Osteocyte (in vitro differentiated cells): ENCODE measurements around the gene TACO1. TPM values are rescaled to one million over a fixed set of nuclear protein-coding genes. Genes with fewer than 3 reads are reported as not detected.
A peak's percentile ranks its signal among the peaks of the same experiment; 100 is the strongest.

Experiments used
- DNase-seq: peaks from one replicate; pipeline ENCODE4 v3.0.0; 2021; ENCODE audit warnings: mixed read lengths; ENCODE audit not compliant: unreplicated experiment; ENCODE audit errors: extremely low spot score
- H3K27ac Mint-ChIP-seq: one replicate; pipeline ENCODE4 v1.8.0; 2021; ENCODE audit warnings: mild to moderate bottlenecking, mixed read lengths; ENCODE audit not compliant: unreplicated experiment
- H3K27me3 Mint-ChIP-seq: one replicate; pipeline ENCODE4 v1.8.0; 2021; ENCODE audit warnings: mixed read lengths; ENCODE audit not compliant: unreplicated experiment
- H3K36me3 Mint-ChIP-seq: one replicate; pipeline ENCODE4 v1.8.0; 2021; ENCODE audit warnings: mixed read lengths; ENCODE audit not compliant: unreplicated experiment
- H3K4me1 Mint-ChIP-seq: one replicate; pipeline ENCODE4 v1.8.0; 2021; ENCODE audit warnings: mixed read lengths; ENCODE audit not compliant: unreplicated experiment
- H3K4me3 Mint-ChIP-seq: one replicate; pipeline ENCODE4 v1.8.0; 2021; ENCODE audit warnings: mild to moderate bottlenecking, moderate library complexity, mixed read lengths; ENCODE audit not compliant: unreplicated experiment
- H3K9me3 Mint-ChIP-seq: one replicate; pipeline ENCODE4 v1.8.0; 2021; ENCODE audit warnings: mixed read lengths; ENCODE audit not compliant: unreplicated experiment
- CTCF ChIP-seq: fragments of 200-600 bp; sonication (generic); IDR thresholded peaks from 2 replicates; pipeline ENCODE4 v1.5.0; 2021; ENCODE audit warnings: antibody characterized with exemption, mild to moderate bottlenecking, moderate library complexity
- total RNA-seq: library from RNA; stranded (reverse); gene quantifications from 2 replicates; pipeline ENCODE4 v1.2.1, GENCODE V29; 2021

Gene TACO1
- total RNA-seq, 1 donor from 2014 or later, result 20.9 TPM

- Mint-ChIP-seq H3K9me3 (no peaks in the 10 kb centered on the region), H3K27me3 (no peaks in the 10 kb centered on the region), H3K4me1 (no peaks in the 10 kb centered on the region), H3K36me3 (peaks cover 30% of the 10 kb centered on the region), H3K4me3 (no peak overlapping the region), H3K27ac (no peak overlapping the region)
- TF ChIP-seq CTCF, result no peak
- DNase-seq, result peak; percentile 82
Measured at GRCh38 chr17:63610854-63611253, 10.2 kb downstream of the TACO1 start.

- Mint-ChIP-seq H3K9me3 (no peaks in the 10 kb centered on the region), H3K4me1 (no peaks in the 10 kb centered on the region), H3K4me3 (no peak overlapping the region), H3K36me3 (peaks cover 26% of the 10 kb centered on the region), H3K27ac (no peak overlapping the region), H3K27me3 (no peaks in the 10 kb centered on the region)
- TF ChIP-seq CTCF, result no peak
- DNase-seq, result no peak
Measured at GRCh38 chr17:63611354-63611753, 10.7 kb downstream of the TACO1 start.

- Mint-ChIP-seq H3K27me3 (peaks cover 4% of the 10 kb centered on the region), H3K4me3 (no peak overlapping the region), H3K27ac (no peak overlapping the region), H3K36me3 (peaks cover 11% of the 10 kb centered on the region), H3K4me1 (no peaks in the 10 kb centered on the region), H3K9me3 (no peaks in the 10 kb centered on the region)
- no peak for TF ChIP-seq CTCF
- no peak for DNase-seq
Measured at GRCh38 chr17:63613663-63614062, 13.0 kb downstream of the TACO1 start.

GRCh38 chr17:63621229-63621683 is 20.6 kb downstream of the TACO1 start:
- peaks cover 31% of the 10 kb centered on the region for H3K4me1 Mint-ChIP-seq
- H3K27ac Mint-ChIP-seq, result peak overlapping the region; percentile 57
- TF ChIP-seq CTCF, result no peak
- H3K27me3 Mint-ChIP-seq, result peaks cover 4% of the 10 kb centered on the region
- peak overlapping the region; percentile 85 for H3K4me3 Mint-ChIP-seq
- no peaks in the 10 kb centered on the region for H3K36me3 Mint-ChIP-seq
- no peak for DNase-seq
- no peaks in the 10 kb centered on the region for H3K9me3 Mint-ChIP-seq

GRCh38 chr17:63621684-63622573 is 21.2 kb downstream of the TACO1 start, which contains the start of gene MAP3K3:
MAP3K3 (plus strand) TSS chr17:63622417; CDS start chr17:63622760, 343 bp downstream.
- peak; percentile 100 for DNase-seq
- peaks cover 37% of the 10 kb centered on the region for H3K4me1 Mint-ChIP-seq
- no peaks in the 10 kb centered on the region for H3K9me3 Mint-ChIP-seq
- peak within 1 kb of the TSS; percentile 90 for H3K27ac Mint-ChIP-seq
- H3K4me3 Mint-ChIP-seq, result peak within 1 kb of the TSS; percentile 99
- TF ChIP-seq CTCF, result peak; percentile 27
- H3K36me3 Mint-ChIP-seq, result no peaks in the 10 kb centered on the region
- H3K27me3 Mint-ChIP-seq, result peaks cover 4% of the 10 kb centered on the region
